Fibroblast of villous mesenchyme (primary cell): ENCODE results near the gene ABHD15. TPM values are rescaled to one million over a fixed set of nuclear protein-coding genes. Genes with fewer than 3 reads are reported as not detected.

Source experiments
- DNase-seq: peaks from one replicate; pipeline ENCODE4 v3.0.0-alpha.2; 2010; ENCODE audit warnings: low read depth
- H3K4me3 ChIP-seq: 2 replicates; pipeline ENCODE4 v1.5.1; 2011; ENCODE audit warnings: low read depth, mild to moderate bottlenecking, low read length
- total RNA-seq: library from RNA; depleted of rRNA; stranded (reverse); fragments of >200 nt; gene quantifications from 2 replicates; pipeline ENCODE4 v1.2.3, GENCODE V29; 2012
- TF ChIP-seq, protein P1 (sequence below): IDR thresholded peaks from 2 replicates; pipeline ENCODE4 v1.5.1; 2012; ENCODE audit warnings: low read depth, mild to moderate bottlenecking, low read length; ENCODE audit not compliant: insufficient read depth

ABHD15 gene
- total RNA-seq, 1 donor: 8.2 TPM

DNA sequence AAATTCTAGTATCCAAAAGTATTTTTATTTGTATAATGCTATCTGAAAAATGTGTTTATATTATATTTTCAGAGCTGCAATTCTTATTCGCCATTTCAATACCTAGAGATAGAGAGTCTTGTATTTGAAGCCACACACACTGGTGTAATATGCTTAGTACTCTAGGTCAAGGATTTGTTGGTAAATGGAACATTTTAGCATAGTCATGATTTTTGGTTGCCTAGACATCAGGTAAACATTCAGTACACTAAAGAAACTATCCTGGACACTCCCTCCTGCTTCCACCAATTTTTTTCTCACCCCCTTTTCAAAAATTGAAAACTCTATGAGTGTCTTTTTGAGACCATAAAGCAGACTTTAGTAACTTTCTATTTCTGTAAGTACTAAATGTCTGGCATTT, 20.8 kb downstream of the ABHD15 start:
- no peak overlapping the region for H3K4me3 ChIP-seq
- peak; percentile 34 for DNase-seq
- TF ChIP-seq, protein P1, sequence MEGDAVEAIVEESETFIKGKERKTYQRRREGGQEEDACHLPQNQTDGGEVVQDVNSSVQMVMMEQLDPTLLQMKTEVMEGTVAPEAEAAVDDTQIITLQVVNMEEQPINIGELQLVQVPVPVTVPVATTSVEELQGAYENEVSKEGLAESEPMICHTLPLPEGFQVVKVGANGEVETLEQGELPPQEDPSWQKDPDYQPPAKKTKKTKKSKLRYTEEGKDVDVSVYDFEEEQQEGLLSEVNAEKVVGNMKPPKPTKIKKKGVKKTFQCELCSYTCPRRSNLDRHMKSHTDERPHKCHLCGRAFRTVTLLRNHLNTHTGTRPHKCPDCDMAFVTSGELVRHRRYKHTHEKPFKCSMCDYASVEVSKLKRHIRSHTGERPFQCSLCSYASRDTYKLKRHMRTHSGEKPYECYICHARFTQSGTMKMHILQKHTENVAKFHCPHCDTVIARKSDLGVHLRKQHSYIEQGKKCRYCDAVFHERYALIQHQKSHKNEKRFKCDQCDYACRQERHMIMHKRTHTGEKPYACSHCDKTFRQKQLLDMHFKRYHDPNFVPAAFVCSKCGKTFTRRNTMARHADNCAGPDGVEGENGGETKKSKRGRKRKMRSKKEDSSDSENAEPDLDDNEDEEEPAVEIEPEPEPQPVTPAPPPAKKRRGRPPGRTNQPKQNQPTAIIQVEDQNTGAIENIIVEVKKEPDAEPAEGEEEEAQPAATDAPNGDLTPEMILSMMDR: no peak

- TF ChIP-seq, protein P1: no peak
- no peak overlapping the region for H3K4me3 ChIP-seq
- no peak for DNase-seq
These were observed 22.8 kb downstream of the ABHD15 start for GRCh38 chr17:29544066-29544465.

DNA sequence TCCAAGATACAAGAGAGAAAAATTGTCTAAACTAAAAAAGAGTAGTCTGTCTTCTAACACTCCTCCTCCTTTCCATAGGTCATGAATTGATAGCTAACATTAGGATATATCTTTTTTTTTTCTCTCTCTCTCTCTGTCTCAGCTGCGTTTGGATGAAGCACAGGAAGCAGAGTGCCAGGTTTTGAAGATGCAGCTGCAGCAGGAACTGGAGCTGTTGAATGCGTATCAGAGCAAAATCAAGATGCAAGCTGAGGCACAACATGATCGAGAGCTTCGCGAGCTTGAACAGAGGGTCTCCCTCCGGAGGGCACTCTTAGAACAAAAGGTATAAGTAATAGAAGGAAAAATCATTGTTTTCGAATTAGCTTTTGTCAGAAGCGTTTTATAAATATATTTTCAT, 32.9 kb downstream of the ABHD15 start:
- TF ChIP-seq, protein P1: no peak
- DNase-seq: no peak
- no peak overlapping the region for H3K4me3 ChIP-seq

GRCh38 chr17:29526322-29526721, 40.5 kb downstream of the ABHD15 start:
- TF ChIP-seq, protein P1: no peak
- DNase-seq: no peak

DNA sequence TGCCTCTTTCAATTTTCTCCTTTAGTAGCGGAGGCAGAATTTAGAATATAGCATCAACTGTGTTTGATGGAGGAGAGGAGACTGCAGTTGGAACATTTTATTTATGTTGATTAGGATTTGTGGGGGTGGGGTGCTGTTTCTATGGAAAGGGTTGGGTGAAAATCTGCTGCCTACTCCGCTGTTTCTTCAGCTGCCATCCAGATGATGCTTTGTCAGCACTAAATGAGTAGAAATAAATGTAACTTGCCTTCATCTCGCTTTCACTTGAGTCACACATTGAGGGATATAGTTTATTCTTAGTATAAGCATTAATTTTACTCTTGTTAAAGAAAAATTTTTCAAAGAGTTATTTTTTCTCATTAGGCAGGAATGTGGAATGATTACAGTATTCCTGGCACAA, 42.1 kb downstream of the ABHD15 start:
- no peak for DNase-seq
- TF ChIP-seq, protein P1: no peak
- no peak overlapping the region for H3K4me3 ChIP-seq

More at GRCh38 chr17:29526322-29526721, 40.5 kb downstream of the ABHD15 start:
- no peak overlapping the region for H3K4me3 ChIP-seq

DNA sequence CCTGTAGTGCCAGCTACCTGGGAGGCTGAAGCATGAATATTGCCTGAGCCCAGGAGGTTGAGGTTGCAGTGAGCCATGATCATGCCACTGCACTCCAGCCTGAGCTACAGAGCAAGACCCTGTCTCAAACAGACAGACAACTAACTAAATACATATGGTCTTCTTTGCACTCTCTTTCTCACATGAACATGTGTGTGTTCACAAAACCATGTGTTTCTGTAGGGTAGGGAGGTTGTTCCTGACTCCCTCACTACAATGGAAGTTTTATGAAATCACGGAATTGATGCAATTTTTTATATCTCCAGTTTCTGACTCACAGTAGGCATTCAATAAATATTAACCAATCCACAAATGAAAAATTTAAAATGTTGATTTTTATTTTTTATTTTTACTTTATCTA, 48.5 kb downstream of the ABHD15 start:
- no peak for DNase-seq
- H3K4me3 ChIP-seq: no peak overlapping the region
- TF ChIP-seq, protein P1: no peak

DNA sequence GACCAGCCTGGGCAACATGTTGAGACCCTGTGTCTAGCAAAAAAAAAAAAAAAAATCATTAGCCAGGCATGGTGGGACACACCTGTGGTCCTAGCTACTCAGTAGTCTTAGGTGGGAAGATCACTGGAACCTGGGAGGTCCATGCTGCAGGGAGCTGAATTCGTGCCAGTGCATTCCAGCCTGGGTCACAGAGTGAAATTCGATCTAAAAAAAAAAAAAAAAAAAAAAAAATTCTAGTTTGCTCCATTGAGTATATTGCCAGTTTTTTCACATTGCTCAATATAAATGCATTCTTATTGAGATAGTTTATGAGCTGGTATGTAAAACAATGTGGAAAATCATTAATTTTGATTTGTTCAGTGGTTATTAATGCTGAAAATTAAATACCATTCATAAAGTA, 52.0 kb downstream of the ABHD15 start:
- DNase-seq: peak; percentile 10
- TF ChIP-seq, protein P1: no peak
- H3K4me3 ChIP-seq: no peak overlapping the region
